Stimulated activated CD8-positive, alpha-beta memory T cell treated with anti-CD3 and anti-CD28 coated beads, Interleukin-4, amount 100 ng/mL, for 24 hours (primary cell): ENCODE results near the gene STRN3.
A peak's percentile ranks its signal among the peaks of the same experiment; 100 is the strongest.

Experiments
- DNase-seq: peaks from one replicate; pipeline ENCODE4 v3.0.0-alpha.2; 2020; ENCODE audit warnings: low read depth

The STRN3 gene

GRCh38 chr14:30873308-30874119 lies 152.7 kb downstream of the STRN3 start:
- no peak for DNase-seq

- DNase-seq = no peak
Measured at GRCh38 chr14:30872602-30873001, 153.6 kb downstream of the STRN3 start.

GRCh38 chr14:30869551-30870155 lies 156.5 kb downstream of the STRN3 start:
- DNase-seq = no peak

GRCh38 chr14:30868736-30869135 lies 157.4 kb downstream of the STRN3 start:
- no peak for DNase-seq

- no peak for DNase-seq
Measured at GRCh38 chr14:30864934-30865333, 161.2 kb downstream of the STRN3 start.

GRCh38 chr14:30861200-30861599 lies 165.0 kb downstream of the STRN3 start:
- DNase-seq = no peak

- DNase-seq = peak; percentile 10
Measured at GRCh38 chr14:30855345-30856037, 170.7 kb downstream of the STRN3 start.

DNA sequence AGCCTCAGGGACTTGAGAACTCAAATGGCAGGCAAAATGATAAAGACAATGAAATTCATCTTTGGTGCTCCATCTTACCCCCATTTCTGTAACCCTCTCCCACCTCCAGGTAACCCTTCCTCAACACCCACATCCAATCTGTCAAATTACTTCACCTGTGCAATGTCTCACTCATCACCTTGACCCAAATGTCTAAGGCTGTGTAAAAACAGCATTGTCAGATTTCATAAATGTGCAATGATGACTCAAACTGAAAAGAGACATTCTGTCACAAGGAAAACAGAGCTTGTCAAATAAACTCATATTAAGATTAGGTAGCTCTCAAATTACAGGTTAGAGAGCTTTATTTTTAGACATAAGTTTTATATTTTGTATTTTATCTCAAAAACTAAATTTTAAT lies 171.7 kb downstream of the STRN3 start:
- no peak for DNase-seq

- no peak for DNase-seq
Measured at GRCh38 chr14:30853946-30854345, 172.2 kb downstream of the STRN3 start.

- no peak for DNase-seq
Measured at GRCh38 chr14:30849983-30850382, 176.2 kb downstream of the STRN3 start.

GRCh38 chr14:30849354-30849753 lies 176.8 kb downstream of the STRN3 start:
- DNase-seq = no peak

- DNase-seq = no peak
Measured at GRCh38 chr14:30848449-30849240, 177.5 kb downstream of the STRN3 start.
